ENCODE measurements around the gene HMOX2. TPM values are rescaled to one million over a fixed set of nuclear protein-coding genes. Genes with fewer than 3 reads are reported as not detected.

The HMOX2 gene
- total RNA-seq, 2 experiments from 2014 or later = 84.4 to 88.4 TPM

- H3K4me1 Mint-ChIP-seq = peaks cover 50% of the 10 kb centered on the region
- peaks cover 28% of the 10 kb centered on the region for H3K36me3 Mint-ChIP-seq
- no peaks in the 10 kb centered on the region for H3K9me3 Mint-ChIP-seq
- no peaks in the 10 kb centered on the region for H3K27me3 Mint-ChIP-seq
- H3K27ac Mint-ChIP-seq = peak overlapping the region; percentile 65
- DNase-seq = no peak
- no peak overlapping the region for H3K4me3 Mint-ChIP-seq
Observed at GRCh38 chr16:4481963-4482362, 5.8 kb downstream of the HMOX2 start.

DNA sequence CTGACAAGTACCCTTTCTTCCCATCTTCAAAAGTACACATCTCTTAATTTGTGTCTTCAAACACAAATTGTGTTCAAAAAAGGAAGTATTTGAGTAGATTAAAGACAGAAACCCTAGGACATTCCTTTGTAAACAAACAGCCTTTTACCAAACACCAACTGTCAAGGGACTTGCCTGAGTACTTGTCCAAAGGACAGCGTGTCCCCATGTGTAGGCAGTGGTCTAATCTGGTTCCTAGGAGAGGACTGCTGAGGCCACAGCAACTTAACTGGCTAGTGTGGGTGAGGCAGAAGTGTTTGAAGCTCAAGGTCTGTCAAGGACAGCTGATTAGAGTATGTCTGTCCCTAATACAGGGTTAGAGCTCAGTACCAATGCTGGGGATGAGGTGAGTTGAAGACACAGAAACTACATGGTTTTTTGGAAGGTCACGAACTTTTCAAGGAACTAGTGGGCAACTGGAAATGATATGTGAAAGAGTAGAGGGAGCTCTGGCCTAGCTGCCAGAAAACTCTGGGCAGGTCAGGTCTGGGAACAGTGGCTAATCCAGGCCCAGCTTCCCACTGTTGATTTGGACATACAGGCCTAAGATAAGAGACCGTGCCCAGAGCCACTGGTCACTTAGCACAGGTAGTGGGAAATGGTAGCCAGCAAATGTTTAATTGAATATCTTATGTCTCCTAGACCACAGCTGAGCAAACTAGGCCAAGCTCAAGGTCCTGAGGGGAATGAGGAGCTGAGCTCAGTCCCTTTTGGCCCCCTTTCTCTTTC is 10.1 kb downstream of the HMOX2 start:
- no peak overlapping the region for H3K4me3 Mint-ChIP-seq
- DNase-seq = no peak
- H3K27me3 Mint-ChIP-seq = no peaks in the 10 kb centered on the region
- H3K9me3 Mint-ChIP-seq = no peaks in the 10 kb centered on the region
- peaks cover 63% of the 10 kb centered on the region for H3K4me1 Mint-ChIP-seq
- peaks cover 35% of the 10 kb centered on the region for H3K36me3 Mint-ChIP-seq
- H3K27ac Mint-ChIP-seq = peak overlapping the region; percentile 61

GRCh38 chr16:4487955-4488498 is 11.8 kb downstream of the HMOX2 start:
- no peak for DNase-seq
- Mint-ChIP-seq H3K4me1 (peaks cover 53% of the 10 kb centered on the region), H3K27ac (peak overlapping the region; percentile 85), H3K9me3 (no peaks in the 10 kb centered on the region), H3K4me3 (no peak overlapping the region), H3K36me3 (peaks cover 34% of the 10 kb centered on the region), H3K27me3 (no peaks in the 10 kb centered on the region)

GRCh38 chr16:4488499-4488967 is 12.3 kb downstream of the HMOX2 start:
- Mint-ChIP-seq H3K4me3 (no peak overlapping the region), H3K9me3 (no peaks in the 10 kb centered on the region), H3K36me3 (peaks cover 37% of the 10 kb centered on the region), H3K27me3 (no peaks in the 10 kb centered on the region), H3K4me1 (peaks cover 58% of the 10 kb centered on the region), H3K27ac (peak overlapping the region; percentile 85)
- DNase-seq = no peak

- Mint-ChIP-seq H3K4me1 (peaks cover 61% of the 10 kb centered on the region), H3K27me3 (no peaks in the 10 kb centered on the region), H3K9me3 (no peaks in the 10 kb centered on the region), H3K27ac (peak overlapping the region; percentile 85), H3K4me3 (no peak overlapping the region), H3K36me3 (peaks cover 37% of the 10 kb centered on the region)
- no peak for DNase-seq
Observed at GRCh38 chr16:4489030-4489429, 12.8 kb downstream of the HMOX2 start.

- no peak overlapping the region for H3K4me3 Mint-ChIP-seq
- H3K27me3 Mint-ChIP-seq = no peaks in the 10 kb centered on the region
- peaks cover 72% of the 10 kb centered on the region for H3K4me1 Mint-ChIP-seq
- H3K27ac Mint-ChIP-seq = peak overlapping the region; percentile 61
- H3K9me3 Mint-ChIP-seq = no peaks in the 10 kb centered on the region
- H3K36me3 Mint-ChIP-seq = peaks cover 30% of the 10 kb centered on the region
- DNase-seq = no peak
Observed at GRCh38 chr16:4491898-4492297, 15.7 kb downstream of the HMOX2 start.

DNA sequence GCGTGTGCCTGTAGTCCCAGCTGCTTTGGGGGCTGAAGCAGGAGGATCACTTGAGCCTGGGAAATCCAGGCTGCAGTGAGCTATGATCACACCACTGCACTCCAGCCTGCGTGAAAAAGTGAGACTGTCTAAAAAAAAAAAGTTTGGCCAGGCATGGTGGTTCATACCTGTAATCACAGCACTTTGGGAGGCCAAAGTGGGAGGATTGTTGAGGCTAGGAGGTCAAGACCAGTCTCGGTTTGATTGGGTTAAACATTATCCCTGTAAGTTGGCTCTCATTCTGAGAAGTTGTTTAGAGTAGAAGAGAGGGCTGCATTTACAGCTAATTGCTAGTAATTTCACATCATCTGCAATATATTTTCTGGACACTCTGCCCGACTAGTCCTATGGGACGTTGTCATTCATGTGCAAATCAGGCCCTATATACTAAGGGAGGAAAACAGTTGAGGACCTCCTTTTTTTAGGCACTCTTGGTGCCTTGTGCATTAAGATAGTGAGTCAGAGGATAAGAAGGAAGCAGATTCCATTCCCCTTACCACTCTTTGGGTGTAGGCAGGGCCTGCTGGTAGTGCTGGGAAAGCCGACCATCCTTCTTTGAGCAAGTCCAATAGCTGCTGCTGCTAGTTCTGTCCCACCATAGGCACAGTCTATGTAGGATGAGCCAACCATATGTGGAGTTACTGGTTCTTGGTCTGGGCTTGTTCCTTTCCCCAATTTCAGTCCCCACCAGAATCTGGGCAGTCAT is 18.7 kb downstream of the HMOX2 start:
- peaks cover 24% of the 10 kb centered on the region for H3K36me3 Mint-ChIP-seq
- H3K27ac Mint-ChIP-seq = no peak overlapping the region
- H3K4me1 Mint-ChIP-seq = peaks cover 77% of the 10 kb centered on the region
- H3K4me3 Mint-ChIP-seq = no peak overlapping the region
- H3K27me3 Mint-ChIP-seq = no peaks in the 10 kb centered on the region
- DNase-seq = no peak
- H3K9me3 Mint-ChIP-seq = no peaks in the 10 kb centered on the region

- Mint-ChIP-seq H3K9me3 (no peaks in the 10 kb centered on the region), H3K4me1 (peaks cover 78% of the 10 kb centered on the region), H3K36me3 (peaks cover 24% of the 10 kb centered on the region), H3K27me3 (no peaks in the 10 kb centered on the region), H3K27ac (no peak overlapping the region), H3K4me3 (no peak overlapping the region)
- DNase-seq = no peak
Observed at GRCh38 chr16:4495766-4496165, 19.6 kb downstream of the HMOX2 start.

- no peaks in the 10 kb centered on the region for H3K27me3 Mint-ChIP-seq
- no peaks in the 10 kb centered on the region for H3K9me3 Mint-ChIP-seq
- peaks cover 81% of the 10 kb centered on the region for H3K4me1 Mint-ChIP-seq
- H3K27ac Mint-ChIP-seq = no peak overlapping the region
- H3K4me3 Mint-ChIP-seq = no peak overlapping the region
- no peak for DNase-seq
- peaks cover 24% of the 10 kb centered on the region for H3K36me3 Mint-ChIP-seq
Observed at GRCh38 chr16:4496305-4496704, 20.1 kb downstream of the HMOX2 start.

- no peaks in the 10 kb centered on the region for H3K9me3 Mint-ChIP-seq
- peaks cover 88% of the 10 kb centered on the region for H3K4me1 Mint-ChIP-seq
- DNase-seq = no peak
- no peak overlapping the region for H3K4me3 Mint-ChIP-seq
- peaks cover 21% of the 10 kb centered on the region for H3K36me3 Mint-ChIP-seq
- peak overlapping the region; percentile 36 for H3K27ac Mint-ChIP-seq
- H3K27me3 Mint-ChIP-seq = no peaks in the 10 kb centered on the region
Observed at GRCh38 chr16:4498546-4499195, 22.5 kb downstream of the HMOX2 start.

GRCh38 chr16:4499196-4499555 is 23.0 kb downstream of the HMOX2 start:
- H3K27me3 Mint-ChIP-seq = no peaks in the 10 kb centered on the region
- H3K9me3 Mint-ChIP-seq = no peaks in the 10 kb centered on the region
- H3K4me3 Mint-ChIP-seq = no peak overlapping the region
- H3K4me1 Mint-ChIP-seq = peaks cover 89% of the 10 kb centered on the region
- no peak for DNase-seq
- H3K36me3 Mint-ChIP-seq = peaks cover 20% of the 10 kb centered on the region
- H3K27ac Mint-ChIP-seq = no peak overlapping the region

- no peak for DNase-seq
- no peaks in the 10 kb centered on the region for H3K9me3 Mint-ChIP-seq
- no peak overlapping the region for H3K27ac Mint-ChIP-seq
- peaks cover 16% of the 10 kb centered on the region for H3K36me3 Mint-ChIP-seq
- no peaks in the 10 kb centered on the region for H3K27me3 Mint-ChIP-seq
- peaks cover 87% of the 10 kb centered on the region for H3K4me1 Mint-ChIP-seq
- no peak overlapping the region for H3K4me3 Mint-ChIP-seq
Observed at GRCh38 chr16:4500272-4500671, 24.1 kb downstream of the HMOX2 start.

DNA sequence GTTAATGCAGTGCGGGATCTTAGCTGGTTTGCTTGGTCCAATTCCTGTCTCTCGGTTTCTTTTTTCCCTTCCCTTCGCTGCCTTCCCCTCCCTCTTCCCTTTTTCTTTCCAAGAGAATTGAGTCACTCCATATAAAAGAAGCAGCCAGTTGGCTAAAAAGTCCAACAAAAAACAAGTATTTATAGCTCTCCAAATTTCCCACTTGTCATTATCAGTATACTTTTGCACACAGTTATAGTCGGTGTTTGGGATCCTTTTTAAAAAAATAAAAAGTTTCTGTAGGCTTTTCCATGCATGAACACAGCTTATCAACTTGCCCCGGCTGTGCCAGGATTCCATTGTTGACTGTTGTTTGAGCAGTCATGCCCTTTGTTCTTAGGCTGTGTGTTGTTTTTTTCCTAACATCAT is 24.9 kb downstream of the HMOX2 start:
- Mint-ChIP-seq H3K27me3 (no peaks in the 10 kb centered on the region), H3K9me3 (no peaks in the 10 kb centered on the region), H3K27ac (peak overlapping the region; percentile 57), H3K4me1 (peaks cover 88% of the 10 kb centered on the region), H3K4me3 (no peak overlapping the region), H3K36me3 (peaks cover 18% of the 10 kb centered on the region)
- DNase-seq = no peak

DNA sequence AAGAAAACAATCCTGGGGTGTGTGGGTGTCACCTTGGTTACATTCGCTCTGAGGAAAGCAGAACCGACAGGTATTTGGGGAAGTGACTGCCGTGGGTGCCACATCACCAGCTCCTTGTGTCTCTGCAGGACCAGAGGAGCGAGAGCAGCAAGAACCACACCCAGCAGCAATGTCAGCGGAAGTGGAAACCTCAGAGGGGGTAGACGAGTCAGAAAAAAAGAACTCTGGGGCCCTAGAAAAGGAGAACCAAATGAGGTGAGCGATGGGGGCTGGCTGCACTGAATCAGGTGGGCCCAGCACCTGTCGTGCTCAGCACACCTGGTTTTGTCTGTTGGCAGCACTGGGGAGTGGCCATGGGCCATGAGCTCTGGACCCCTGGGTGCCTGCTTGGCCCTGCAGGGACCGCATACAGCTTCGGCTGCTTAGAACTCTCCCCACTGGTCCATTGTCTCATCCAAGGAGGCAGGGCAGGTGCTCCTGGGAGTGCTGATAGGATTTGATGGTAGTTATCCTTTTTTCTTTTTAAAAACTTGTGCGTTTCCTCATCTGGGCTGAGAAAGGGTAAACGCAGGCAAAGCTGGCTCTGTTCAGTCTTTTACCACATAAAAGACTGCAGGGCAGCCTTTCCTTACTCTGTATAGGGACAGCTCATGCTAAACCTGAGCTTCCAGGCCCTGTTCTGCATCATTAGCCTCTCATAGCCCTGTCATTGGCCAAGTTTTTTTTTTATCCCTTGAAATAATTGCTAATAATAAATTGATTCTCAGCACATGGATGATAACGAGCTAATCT is 29.4 kb downstream of the HMOX2 start:
- peaks cover 9% of the 10 kb centered on the region for H3K36me3 Mint-ChIP-seq

More for the DNA sequence above, 29.4 kb downstream of the HMOX2 start:
- H3K4me1 Mint-ChIP-seq = peaks cover 55% of the 10 kb centered on the region
- peak overlapping the region; percentile 50 for H3K4me3 Mint-ChIP-seq
- DNase-seq = peak; percentile 69
- no peaks in the 10 kb centered on the region for H3K27me3 Mint-ChIP-seq
- H3K9me3 Mint-ChIP-seq = no peaks in the 10 kb centered on the region
- H3K27ac Mint-ChIP-seq = peak overlapping the region; percentile 90
